CD4-positive, alpha-beta T cell treated with Interleukin-15 for 1 hour (primary cell): ENCODE results near the gene TRAF6.
A peak's percentile ranks its signal among the peaks of the same experiment; 100 is the strongest.

Experiments used
- DNase-seq: peaks from one replicate; pipeline ENCODE4 v3.0.0-alpha.2; 2020

Gene TRAF6

GRCh38 chr11:36456156-36456555, 53.9 kb downstream of the TRAF6 start:
- DNase-seq = no peak

GRCh38 chr11:36455658-36456111, 54.4 kb downstream of the TRAF6 start:
- DNase-seq = no peak

DNA sequence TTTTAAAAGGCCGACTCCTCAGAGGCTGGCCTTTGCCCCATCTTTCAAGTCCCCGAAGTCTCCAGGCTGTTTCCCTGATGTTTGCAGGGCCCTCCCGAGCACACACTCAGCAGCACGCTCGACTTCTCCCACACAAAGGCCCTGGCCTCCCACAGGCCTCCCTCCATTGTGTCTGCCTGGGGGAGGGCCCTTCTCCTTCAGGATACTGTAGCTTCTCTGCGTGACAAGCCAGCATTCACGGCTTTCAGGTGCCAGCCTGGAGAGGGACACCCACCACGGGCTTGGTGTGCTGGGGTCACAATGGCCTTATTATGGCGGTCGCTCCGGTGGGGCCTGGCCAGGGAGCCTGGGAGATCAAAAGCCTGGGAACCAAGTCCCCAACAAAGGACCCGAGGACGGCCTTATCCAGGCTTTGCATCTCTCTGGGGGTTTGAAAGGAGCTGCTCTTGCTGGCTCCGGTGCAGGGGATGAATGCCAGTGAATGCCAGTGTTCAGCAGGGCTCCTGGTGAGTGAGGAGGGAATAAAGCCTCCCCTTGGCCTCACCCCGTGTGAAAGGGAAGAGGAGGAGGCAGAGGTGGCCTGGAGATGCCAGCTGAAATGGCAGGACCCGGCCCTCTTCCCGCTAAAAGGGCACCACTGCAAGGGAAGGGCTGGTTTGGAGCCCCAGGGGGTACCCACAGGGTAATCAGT, 55.0 kb downstream of the TRAF6 start:
- DNase-seq = no peak

DNA sequence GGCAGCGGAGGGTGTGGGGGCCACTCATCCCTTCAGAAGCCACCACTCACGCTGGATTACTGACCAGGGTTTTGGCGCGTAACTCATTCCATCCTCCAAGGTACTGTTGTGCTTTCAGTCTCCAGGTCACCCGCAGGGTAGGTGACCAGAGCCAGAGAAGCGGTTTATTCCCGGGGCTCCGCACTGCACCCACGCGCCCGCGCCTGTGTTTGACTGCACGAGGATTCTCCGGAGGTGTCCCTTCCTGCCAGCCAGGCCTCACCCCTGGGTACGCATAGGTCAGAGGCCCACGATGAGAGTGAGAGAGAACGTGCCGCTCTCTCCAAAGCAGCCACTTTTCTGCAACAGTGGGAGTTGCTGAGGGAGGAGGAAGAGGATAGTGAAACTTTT, 55.5 kb downstream of the TRAF6 start:
- no peak for DNase-seq

GRCh38 chr11:36453678-36454077, 56.4 kb downstream of the TRAF6 start:
- peak; percentile 40 for DNase-seq

- DNase-seq = no peak
Measured at GRCh38 chr11:36452961-36453360, 57.1 kb downstream of the TRAF6 start.

GRCh38 chr11:36452236-36452940, 57.7 kb downstream of the TRAF6 start:
- DNase-seq = no peak

GRCh38 chr11:36451681-36452080, 58.4 kb downstream of the TRAF6 start:
- DNase-seq = no peak

DNA sequence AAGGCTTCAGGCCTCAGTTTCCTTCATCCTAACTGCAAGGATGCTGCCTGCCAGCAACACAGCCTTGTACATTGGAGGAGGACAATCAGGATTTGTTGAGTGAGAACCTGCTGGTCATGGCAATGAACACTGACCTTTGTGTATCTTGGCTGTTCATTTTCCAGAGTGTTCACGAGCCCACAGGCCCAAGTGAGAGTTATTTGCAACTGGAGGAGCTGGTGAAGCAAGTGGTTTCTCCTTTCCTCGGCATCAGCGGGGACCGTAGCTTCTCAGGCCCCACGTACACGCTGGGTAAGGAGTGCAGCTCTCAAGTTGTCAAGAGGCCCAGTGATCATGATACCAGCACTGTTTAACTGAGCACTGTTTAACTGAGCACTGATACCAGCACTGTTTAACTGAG, 59.0 kb downstream of the TRAF6 start:
- DNase-seq = no peak

- DNase-seq = no peak
Measured at GRCh38 chr11:36450110-36450572, 59.9 kb downstream of the TRAF6 start.

DNA sequence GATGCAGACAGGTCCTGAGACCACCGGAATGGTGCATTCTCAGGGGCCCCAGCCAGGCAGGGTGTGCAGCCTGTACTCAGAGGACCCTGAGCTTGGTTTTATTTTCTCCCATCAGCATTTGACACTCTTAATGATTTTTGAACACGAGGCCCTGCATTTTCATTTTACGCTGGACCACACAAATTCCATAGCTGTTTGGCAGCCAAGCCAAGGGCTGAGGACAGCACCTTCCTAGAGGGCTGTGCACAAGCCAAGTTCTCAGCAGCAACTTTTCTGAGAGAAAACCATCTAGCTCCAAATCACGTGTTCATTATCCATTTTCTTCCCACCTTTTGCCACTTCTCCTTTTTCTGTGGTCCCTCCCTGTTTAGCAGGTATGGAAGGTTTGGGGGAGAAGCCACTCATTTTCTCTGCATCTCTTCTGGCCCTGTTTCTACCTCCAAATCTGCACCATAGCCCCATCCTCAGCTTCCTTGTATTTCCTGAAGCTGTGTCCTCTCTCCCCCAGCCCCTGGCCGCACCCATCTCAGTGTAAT, 60.4 kb downstream of the TRAF6 start:
- no peak for DNase-seq

- no peak for DNase-seq
Measured at GRCh38 chr11:36447947-36448346, 62.1 kb downstream of the TRAF6 start.

DNA sequence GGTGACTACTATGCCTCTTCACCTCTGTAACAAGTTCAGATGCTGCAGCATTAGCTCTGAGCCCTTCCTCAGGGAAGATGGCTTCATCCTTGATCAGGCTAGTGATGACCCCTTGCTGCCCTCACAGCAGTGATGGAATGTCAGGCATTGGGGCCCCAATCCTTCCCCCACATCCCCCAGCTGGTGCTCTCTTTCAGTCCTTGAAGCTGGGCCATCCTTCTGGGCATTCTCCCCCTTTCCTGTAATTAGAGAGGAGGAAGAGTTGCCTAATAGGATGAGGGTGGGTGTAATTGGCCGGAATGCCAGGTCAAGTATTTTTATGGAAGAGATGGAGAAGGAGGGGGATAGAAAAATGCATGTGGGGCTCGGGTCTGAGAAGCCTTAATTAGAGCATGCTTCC, 62.6 kb downstream of the TRAF6 start:
- DNase-seq = no peak

DNA sequence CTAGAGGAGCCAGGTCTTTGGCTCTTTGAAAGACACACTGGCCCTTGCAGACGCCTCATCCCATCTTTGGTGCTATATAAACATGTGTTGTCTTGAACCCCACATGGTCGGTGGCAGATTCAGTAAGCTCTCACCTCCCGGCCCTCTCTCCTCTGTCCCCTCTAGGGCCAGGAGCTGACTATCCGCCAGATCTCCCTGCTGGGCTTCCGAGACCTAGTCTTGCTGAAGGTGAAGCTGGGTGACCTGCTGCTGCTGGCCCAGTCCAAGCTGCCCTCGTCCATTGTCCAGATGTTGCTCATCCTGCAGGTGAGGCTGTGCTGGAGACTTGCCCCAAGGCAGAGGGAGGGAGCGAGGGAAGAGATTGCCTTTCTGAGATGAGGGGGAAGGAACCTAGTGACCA, 63.9 kb downstream of the TRAF6 start:
- no peak for DNase-seq

- no peak for DNase-seq
Measured at GRCh38 chr11:36443661-36444060, 66.4 kb downstream of the TRAF6 start.

GRCh38 chr11:36441610-36442208, 68.4 kb downstream of the TRAF6 start:
- DNase-seq = no peak

DNA sequence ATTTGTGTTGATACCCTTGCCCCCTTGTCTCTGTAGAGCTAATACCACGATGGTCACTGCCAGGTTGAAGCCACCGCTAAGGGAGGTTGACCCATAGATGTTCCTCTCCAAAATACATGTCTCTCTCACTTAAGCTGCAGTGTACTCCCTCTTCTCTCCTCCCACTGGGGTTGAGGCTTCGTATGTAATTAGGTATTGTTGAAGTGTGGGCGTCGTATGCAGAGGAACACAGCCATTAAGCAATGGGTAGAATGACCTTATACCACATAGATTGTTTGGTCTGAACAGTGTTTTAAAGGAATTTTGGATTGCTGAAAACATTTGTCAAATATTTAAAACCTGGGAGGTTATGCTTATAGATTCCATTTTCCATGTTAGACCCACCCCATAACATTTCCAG, 71.9 kb downstream of the TRAF6 start:
- no peak for DNase-seq

DNA sequence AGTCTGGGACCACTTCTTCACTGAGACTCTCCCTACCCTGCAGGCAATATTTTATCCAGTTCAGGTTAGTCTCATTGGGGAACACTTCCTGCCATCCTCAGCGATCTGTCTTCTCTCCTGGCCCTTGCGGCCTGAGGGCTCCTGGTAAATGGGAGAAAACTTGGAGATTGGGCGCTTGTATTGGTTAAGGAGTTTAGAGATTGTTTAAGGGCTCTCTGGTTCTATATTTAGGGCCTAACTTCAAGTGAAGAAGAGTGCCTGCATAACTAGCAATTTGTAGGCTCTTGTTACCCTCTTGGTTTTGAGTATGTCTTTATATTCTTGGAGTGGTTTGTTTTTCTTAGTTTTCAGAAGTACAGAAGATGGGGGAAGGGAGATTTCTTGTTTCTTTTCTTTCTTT, 72.7 kb downstream of the TRAF6 start:
- DNase-seq = no peak
